ENCODE results near the gene MKLN1. TPM values are rescaled to one million over a fixed set of nuclear protein-coding genes. Genes with fewer than 3 reads are reported as not detected.
"Not testable (repeated sequence)": the region's sequence is repeated elsewhere in the genome, so short reads cannot be mapped to it uniquely, and the experiment has no call there.

Gene MKLN1
- total RNA-seq, 1 donor from 2014 or later = 61.7 TPM

- H3K9me3 Mint-ChIP-seq = peaks cover 9% of the 10 kb centered on the region
- H3K27ac Mint-ChIP-seq = no peak overlapping the region
- H3K27me3 Mint-ChIP-seq (ENCODE audit: low read depth) = no peaks in the 10 kb centered on the region
- H3K4me3 Mint-ChIP-seq = no peak overlapping the region
- peaks cover 24% of the 10 kb centered on the region for H3K36me3 Mint-ChIP-seq
- no peak for TF ChIP-seq CTCF (IDR thresholded peaks at IDR 0.05; ENCODE audit: unreplicated experiment)
- H3K4me1 Mint-ChIP-seq = no peaks in the 10 kb centered on the region
- DNase-seq (ENCODE audit: low spot score in 2 of 2, unreplicated experiment in 2 of 2) = no peak
Observed at GRCh38 chr7:131455001-131455400, 127.3 kb downstream of the MKLN1 start.

GRCh38 chr7:131455546-131455945 is 127.9 kb downstream of the MKLN1 start:
- Mint-ChIP-seq H3K27ac (no peak overlapping the region), H3K4me1 (no peaks in the 10 kb centered on the region), H3K9me3 (peaks cover 9% of the 10 kb centered on the region), H3K4me3 (no peak overlapping the region), H3K27me3 (ENCODE audit: low read depth) (no peaks in the 10 kb centered on the region), H3K36me3 (peaks cover 27% of the 10 kb centered on the region)
- DNase-seq (ENCODE audit: low spot score in 2 of 2, unreplicated experiment in 2 of 2) = no peak
- no peak for TF ChIP-seq CTCF (IDR thresholded peaks at IDR 0.05; ENCODE audit: unreplicated experiment)

GRCh38 chr7:131456338-131456737 is 128.7 kb downstream of the MKLN1 start:
- no peak overlapping the region for H3K4me3 Mint-ChIP-seq
- H3K36me3 Mint-ChIP-seq = peaks cover 34% of the 10 kb centered on the region
- no peaks in the 10 kb centered on the region for H3K4me1 Mint-ChIP-seq
- DNase-seq (ENCODE audit: low spot score in 2 of 2, unreplicated experiment in 2 of 2) = no peak
- no peak overlapping the region for H3K27ac Mint-ChIP-seq
- H3K27me3 Mint-ChIP-seq (ENCODE audit: low read depth) = no peaks in the 10 kb centered on the region
- peaks cover 9% of the 10 kb centered on the region for H3K9me3 Mint-ChIP-seq
- no peak for TF ChIP-seq CTCF (IDR thresholded peaks at IDR 0.05; ENCODE audit: unreplicated experiment)

GRCh38 chr7:131459256-131459655 is 131.6 kb downstream of the MKLN1 start:
- Mint-ChIP-seq H3K27ac (no peak overlapping the region), H3K4me1 (no peaks in the 10 kb centered on the region), H3K36me3 (peaks cover 50% of the 10 kb centered on the region), H3K4me3 (no peak overlapping the region), H3K9me3 (peaks cover 9% of the 10 kb centered on the region), H3K27me3 (ENCODE audit: low read depth) (no peaks in the 10 kb centered on the region)
- no peak for TF ChIP-seq CTCF (IDR thresholded peaks at IDR 0.05; ENCODE audit: unreplicated experiment)
- no peak for DNase-seq (ENCODE audit: low spot score in 2 of 2, unreplicated experiment in 2 of 2)

GRCh38 chr7:131462059-131462458 is 134.4 kb downstream of the MKLN1 start:
- no peaks in the 10 kb centered on the region for H3K4me1 Mint-ChIP-seq
- no peak overlapping the region for H3K4me3 Mint-ChIP-seq
- no peak for TF ChIP-seq CTCF (IDR thresholded peaks at IDR 0.05; ENCODE audit: unreplicated experiment)
- peaks cover 9% of the 10 kb centered on the region for H3K9me3 Mint-ChIP-seq
- no peaks in the 10 kb centered on the region for H3K27me3 Mint-ChIP-seq (ENCODE audit: low read depth)
- H3K36me3 Mint-ChIP-seq = peaks cover 46% of the 10 kb centered on the region
- no peak overlapping the region for H3K27ac Mint-ChIP-seq
- DNase-seq (ENCODE audit: low spot score in 2 of 2, unreplicated experiment in 2 of 2) = no peak

- H3K9me3 Mint-ChIP-seq, H3K4me1 Mint-ChIP-seq: not testable (repeated sequence)
- H3K36me3 Mint-ChIP-seq = peaks cover 48% of the 10 kb centered on the region
Observed at GRCh38 chr7:131462715-131463114, 135.0 kb downstream of the MKLN1 start.

More at GRCh38 chr7:131462715-131463114, 135.0 kb downstream of the MKLN1 start:
- H3K27me3 Mint-ChIP-seq (ENCODE audit: low read depth); DNase-seq (ENCODE audit: low spot score in 2 of 2, unreplicated experiment in 2 of 2); H3K4me3 Mint-ChIP-seq; H3K27ac Mint-ChIP-seq: not testable (repeated sequence)
